Activated naive CD4-positive, alpha-beta T cell treated with anti-CD3 and anti-CD28 coated beads, Interleukin-2, amount 10 ng/mL, durations not matched to agents 7 days and 5 days (primary cell): ENCODE data around the gene CLCNKB.
A peak's percentile ranks its signal among the peaks of the same experiment; 100 is the strongest.

Source experiments
- CTCF ChIA-PET: fragments of 350-600 bp; sonication (Branson Sonifier 250); formaldehyde crosslinking; loops from one replicate; lab custom pipeline; 2021; ENCODE audit warnings: antibody characterized with exemption; lab: Charles Lee
- DNase-seq: peaks from one replicate; pipeline ENCODE4 v3.0.0-alpha.2; 2020
- H3K27ac Mint-ChIP-seq: one replicate; pipeline ENCODE4 v1.8.0; 2021; ENCODE audit warnings: mild to moderate bottlenecking, moderate library complexity, mixed read lengths
- H3K27me3 Mint-ChIP-seq: one replicate; pipeline ENCODE4 v1.8.0; 2021; ENCODE audit warnings: mild to moderate bottlenecking, mixed read lengths
- H3K36me3 Mint-ChIP-seq: one replicate; pipeline ENCODE4 v1.8.0; 2021; ENCODE audit warnings: mixed read lengths
- H3K4me1 Mint-ChIP-seq: one replicate; pipeline ENCODE4 v1.8.0; 2021; ENCODE audit warnings: mixed read lengths
- H3K4me3 Mint-ChIP-seq: one replicate; pipeline ENCODE4 v1.8.0; 2021; ENCODE audit warnings: mild to moderate bottlenecking, moderate library complexity, mixed read lengths
- H3K9me3 Mint-ChIP-seq: one replicate; pipeline ENCODE4 v1.8.0; 2021; ENCODE audit warnings: mixed read lengths

CLCNKB gene

GRCh38 chr1:16075337-16076030 is 31.9 kb downstream of the CLCNKB start:
- CTCF ChIA-PET, result interaction anchor here (0.9 to 10.7 kb wide), 5 partner anchors 9 to 169 kb away, joined by 3 to 275 read pairs (median 4); no protein-coding TSS in a partner anchor
- peaks cover 59% of the 10 kb centered on the region for H3K27me3 Mint-ChIP-seq
- H3K27ac Mint-ChIP-seq, result no peak overlapping the region
- H3K9me3 Mint-ChIP-seq, result no peaks in the 10 kb centered on the region
- H3K4me3 Mint-ChIP-seq, result no peak overlapping the region
- peaks cover 2% of the 10 kb centered on the region for H3K36me3 Mint-ChIP-seq
- H3K4me1 Mint-ChIP-seq, result peaks cover 29% of the 10 kb centered on the region
- no peak for DNase-seq

GRCh38 chr1:16076031-16076864 is 32.7 kb downstream of the CLCNKB start:
- H3K27me3 Mint-ChIP-seq, result peaks cover 54% of the 10 kb centered on the region
- peaks cover 23% of the 10 kb centered on the region for H3K4me1 Mint-ChIP-seq
- CTCF ChIA-PET, result interaction anchor here (0.9 to 10.7 kb wide), 3 partner anchors 10 to 112 kb away, joined by 3 to 275 read pairs (median 3); no protein-coding TSS in a partner anchor
- peaks cover 2% of the 10 kb centered on the region for H3K36me3 Mint-ChIP-seq
- DNase-seq, result no peak
- no peak overlapping the region for H3K27ac Mint-ChIP-seq
- no peaks in the 10 kb centered on the region for H3K9me3 Mint-ChIP-seq
- H3K4me3 Mint-ChIP-seq, result no peak overlapping the region

GRCh38 chr1:16076865-16077238 is 33.3 kb downstream of the CLCNKB start:
- H3K4me1 Mint-ChIP-seq, result peaks cover 20% of the 10 kb centered on the region
- no peak for DNase-seq
- peaks cover 2% of the 10 kb centered on the region for H3K36me3 Mint-ChIP-seq
- no peaks in the 10 kb centered on the region for H3K9me3 Mint-ChIP-seq
- no peak overlapping the region for H3K27ac Mint-ChIP-seq
- no peak overlapping the region for H3K4me3 Mint-ChIP-seq
- CTCF ChIA-PET, result interaction anchor here (0.9 to 10.7 kb wide), 5 partner anchors 8 to 276 kb away, joined by 3 to 275 read pairs (median 42); partner anchors contain the start of gene FBXO42
- peaks cover 48% of the 10 kb centered on the region for H3K27me3 Mint-ChIP-seq

- Mint-ChIP-seq H3K4me1 (peaks cover 17% of the 10 kb centered on the region), H3K27ac (no peak overlapping the region), H3K4me3 (no peak overlapping the region), H3K9me3 (no peaks in the 10 kb centered on the region), H3K36me3 (peaks cover 2% of the 10 kb centered on the region), H3K27me3 (peaks cover 43% of the 10 kb centered on the region)
- CTCF ChIA-PET, result interaction anchor here (0.9 to 10.7 kb wide), 10 partner anchors 9 to 286 kb away, joined by 3 to 275 read pairs (median 12); partner anchors contain the start of gene FBXO42
- no peak for DNase-seq
Measured at GRCh38 chr1:16077406-16078245, 34.0 kb downstream of the CLCNKB start.

- H3K9me3 Mint-ChIP-seq, result no peaks in the 10 kb centered on the region
- H3K27me3 Mint-ChIP-seq, result peaks cover 37% of the 10 kb centered on the region
- peak overlapping the region; percentile 65 for H3K27ac Mint-ChIP-seq
- peak; percentile 85 for DNase-seq
- peak overlapping the region; percentile 50 for H3K4me3 Mint-ChIP-seq
- peaks cover 13% of the 10 kb centered on the region for H3K4me1 Mint-ChIP-seq
- CTCF ChIA-PET, result interaction anchor here (0.6 to 10.7 kb wide), 25 partner anchors 10 to 303 kb away, joined by 3 to 275 read pairs (median 5); partner anchors contain the start of gene FBXO42
- H3K36me3 Mint-ChIP-seq, result no peaks in the 10 kb centered on the region
Measured at GRCh38 chr1:16078925-16079656, 35.5 kb downstream of the CLCNKB start.

- Mint-ChIP-seq H3K36me3 (no peaks in the 10 kb centered on the region), H3K27me3 (peaks cover 32% of the 10 kb centered on the region), H3K4me1 (peaks cover 8% of the 10 kb centered on the region), H3K9me3 (no peaks in the 10 kb centered on the region), H3K27ac (no peak overlapping the region), H3K4me3 (no peak overlapping the region)
- no peak for DNase-seq
- CTCF ChIA-PET, result interaction anchor here (0.9 to 10.7 kb wide), 9 partner anchors 8 to 282 kb away, joined by 3 to 275 read pairs (median 10); partner anchors contain the start of gene FAM131C
Measured at GRCh38 chr1:16080422-16081150, 37.0 kb downstream of the CLCNKB start.

GRCh38 chr1:16081636-16082035 is 38.1 kb downstream of the CLCNKB start:
- Mint-ChIP-seq H3K27me3 (peaks cover 24% of the 10 kb centered on the region), H3K4me1 (peaks cover 8% of the 10 kb centered on the region)

GRCh38 chr1:16082283-16083038 is 38.9 kb downstream of the CLCNKB start:
- DNase-seq, result peak; percentile 80
- Mint-ChIP-seq H3K4me3 (no peak overlapping the region), H3K27ac (no peak overlapping the region), H3K4me1 (peaks cover 8% of the 10 kb centered on the region), H3K9me3 (no peaks in the 10 kb centered on the region), H3K27me3 (peaks cover 21% of the 10 kb centered on the region), H3K36me3 (no peaks in the 10 kb centered on the region)
- CTCF ChIA-PET, result interaction anchor here (0.5 to 10.7 kb wide), 21 partner anchors 10 to 282 kb away, joined by 3 to 275 read pairs (median 4); partner anchors contain the start of genes ARHGEF19, FAM131C and FBXO42

More at GRCh38 chr1:16081636-16082035, 38.1 kb downstream of the CLCNKB start:
- DNase-seq, result no peak
- no peaks in the 10 kb centered on the region for H3K9me3 Mint-ChIP-seq
- H3K27ac Mint-ChIP-seq, result no peak overlapping the region
- CTCF ChIA-PET, result interaction anchor here (0.9 to 10.7 kb wide), 18 partner anchors 9 to 283 kb away, joined by 3 to 275 read pairs (median 4); partner anchors contain the start of genes FAM131C and FBXO42
- H3K4me3 Mint-ChIP-seq, result no peak overlapping the region
- no peaks in the 10 kb centered on the region for H3K36me3 Mint-ChIP-seq

GRCh38 chr1:16083486-16083885 is 39.9 kb downstream of the CLCNKB start:
- CTCF ChIA-PET, result interaction anchor here (1.0 to 10.7 kb wide), 6 partner anchors 10 to 279 kb away, joined by 3 to 275 read pairs (median 8); partner anchors contain the start of genes FAM131C and FBXO42
- H3K9me3 Mint-ChIP-seq, result no peaks in the 10 kb centered on the region
- H3K27ac Mint-ChIP-seq, result no peak overlapping the region
- H3K4me1 Mint-ChIP-seq, result peaks cover 8% of the 10 kb centered on the region
- H3K27me3 Mint-ChIP-seq, result peaks cover 21% of the 10 kb centered on the region
- H3K4me3 Mint-ChIP-seq, result no peak overlapping the region
- no peak for DNase-seq
- H3K36me3 Mint-ChIP-seq, result no peaks in the 10 kb centered on the region

- no peak overlapping the region for H3K27ac Mint-ChIP-seq
Measured at GRCh38 chr1:16085522-16085921, 41.9 kb downstream of the CLCNKB start.

GRCh38 chr1:16087733-16088132 is 44.2 kb downstream of the CLCNKB start:
- no peaks in the 10 kb centered on the region for H3K4me1 Mint-ChIP-seq
- H3K27me3 Mint-ChIP-seq, result peaks cover 38% of the 10 kb centered on the region
- H3K4me3 Mint-ChIP-seq, result no peak overlapping the region
- CTCF ChIA-PET, result no interaction called here
- DNase-seq, result no peak
- no peak overlapping the region for H3K27ac Mint-ChIP-seq
- H3K9me3 Mint-ChIP-seq, result no peaks in the 10 kb centered on the region
- H3K36me3 Mint-ChIP-seq, result no peaks in the 10 kb centered on the region

More at GRCh38 chr1:16085522-16085921, 41.9 kb downstream of the CLCNKB start:
- CTCF ChIA-PET, result no interaction called here
- no peaks in the 10 kb centered on the region for H3K9me3 Mint-ChIP-seq
- no peak for DNase-seq
- no peak overlapping the region for H3K4me3 Mint-ChIP-seq
- peaks cover under 1% of the 10 kb centered on the region for H3K4me1 Mint-ChIP-seq
- peaks cover 28% of the 10 kb centered on the region for H3K27me3 Mint-ChIP-seq
- no peaks in the 10 kb centered on the region for H3K36me3 Mint-ChIP-seq
